Measurements from ENCODE around the gene PTGS1.

DNA sequence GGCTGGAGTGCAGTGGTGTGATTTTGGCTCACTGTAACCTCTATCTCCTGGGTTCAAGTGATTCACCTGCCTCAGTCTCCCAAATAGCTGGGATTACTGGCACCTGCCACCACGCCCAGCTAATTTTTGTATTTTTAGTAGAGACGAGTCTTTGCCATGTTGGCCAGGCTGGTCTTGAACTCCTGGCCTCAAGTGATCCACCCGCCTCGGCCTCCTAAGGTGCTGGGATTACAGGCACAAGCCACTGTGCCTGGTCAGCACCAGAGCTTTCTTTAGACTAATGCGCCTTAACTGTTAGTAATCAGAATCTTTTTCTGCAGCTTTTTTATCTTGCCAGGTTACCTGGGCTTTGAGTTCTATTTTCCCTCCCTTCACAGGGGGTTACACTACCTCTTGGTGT, 18.4 kb downstream of the PTGS1 start:
- no peak for TF ChIP-seq POLR2A (IDR thresholded peaks at IDR 0.05)
- TF ChIP-seq, protein P1, sequence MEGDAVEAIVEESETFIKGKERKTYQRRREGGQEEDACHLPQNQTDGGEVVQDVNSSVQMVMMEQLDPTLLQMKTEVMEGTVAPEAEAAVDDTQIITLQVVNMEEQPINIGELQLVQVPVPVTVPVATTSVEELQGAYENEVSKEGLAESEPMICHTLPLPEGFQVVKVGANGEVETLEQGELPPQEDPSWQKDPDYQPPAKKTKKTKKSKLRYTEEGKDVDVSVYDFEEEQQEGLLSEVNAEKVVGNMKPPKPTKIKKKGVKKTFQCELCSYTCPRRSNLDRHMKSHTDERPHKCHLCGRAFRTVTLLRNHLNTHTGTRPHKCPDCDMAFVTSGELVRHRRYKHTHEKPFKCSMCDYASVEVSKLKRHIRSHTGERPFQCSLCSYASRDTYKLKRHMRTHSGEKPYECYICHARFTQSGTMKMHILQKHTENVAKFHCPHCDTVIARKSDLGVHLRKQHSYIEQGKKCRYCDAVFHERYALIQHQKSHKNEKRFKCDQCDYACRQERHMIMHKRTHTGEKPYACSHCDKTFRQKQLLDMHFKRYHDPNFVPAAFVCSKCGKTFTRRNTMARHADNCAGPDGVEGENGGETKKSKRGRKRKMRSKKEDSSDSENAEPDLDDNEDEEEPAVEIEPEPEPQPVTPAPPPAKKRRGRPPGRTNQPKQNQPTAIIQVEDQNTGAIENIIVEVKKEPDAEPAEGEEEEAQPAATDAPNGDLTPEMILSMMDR (IDR thresholded peaks at IDR 0.05) = no peak
- TF ChIP-seq POLR2AphosphoS5 (IDR thresholded peaks at IDR 0.05) = no peak

Measured in prostate gland (tissue), 2 donors.